GM18951 (cell line): Measurements from ENCODE around the gene HOXC5.

Source experiments
- POLR2A ChIP-seq: IDR thresholded peaks from 4 replicates; pipeline ENCODE4 v1.6.1; 2011; ENCODE audit warnings: mild to moderate bottlenecking; ENCODE audit not compliant: insufficient read length, insufficient read depth; ENCODE audit errors: extremely low read depth
- in situ Hi-C: fragments of 300-500 bp; cut with MboI; formaldehyde crosslinking; loops from one replicate; pipeline ENCODE4 v1.12.0; 2022; ENCODE audit warnings: low sequenced_read_pairs, mixed read lengths, inconsistent platforms; ENCODE audit not compliant: unreplicated experiment

Gene HOXC5

DNA sequence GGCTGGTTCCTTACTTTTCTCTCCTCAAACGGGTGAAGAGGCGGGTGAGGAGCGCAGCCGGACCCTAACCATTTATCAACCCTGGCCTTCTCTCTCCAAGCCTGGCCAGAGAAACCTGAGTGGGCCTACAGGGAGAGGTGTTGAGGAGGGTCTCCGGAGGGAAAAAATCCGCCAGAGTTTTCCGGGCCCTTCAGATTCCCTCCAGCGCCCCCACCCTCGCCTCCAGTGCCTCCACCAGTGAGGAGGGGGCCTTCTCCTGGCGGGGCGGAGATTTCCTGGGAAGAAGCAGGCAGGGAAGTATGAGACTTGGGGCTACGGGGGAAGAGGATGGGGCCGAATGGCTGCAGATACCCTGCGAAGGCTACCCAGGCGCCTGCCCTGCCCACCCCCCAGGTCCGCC, 1.4 kb upstream of the HOXC5 start:
- in situ Hi-C loops = loop anchor here (5.0 kb wide), 1 partner anchor 161 kb away; no protein-coding TSS in a partner anchor
- TF ChIP-seq POLR2A = no peak

DNA sequence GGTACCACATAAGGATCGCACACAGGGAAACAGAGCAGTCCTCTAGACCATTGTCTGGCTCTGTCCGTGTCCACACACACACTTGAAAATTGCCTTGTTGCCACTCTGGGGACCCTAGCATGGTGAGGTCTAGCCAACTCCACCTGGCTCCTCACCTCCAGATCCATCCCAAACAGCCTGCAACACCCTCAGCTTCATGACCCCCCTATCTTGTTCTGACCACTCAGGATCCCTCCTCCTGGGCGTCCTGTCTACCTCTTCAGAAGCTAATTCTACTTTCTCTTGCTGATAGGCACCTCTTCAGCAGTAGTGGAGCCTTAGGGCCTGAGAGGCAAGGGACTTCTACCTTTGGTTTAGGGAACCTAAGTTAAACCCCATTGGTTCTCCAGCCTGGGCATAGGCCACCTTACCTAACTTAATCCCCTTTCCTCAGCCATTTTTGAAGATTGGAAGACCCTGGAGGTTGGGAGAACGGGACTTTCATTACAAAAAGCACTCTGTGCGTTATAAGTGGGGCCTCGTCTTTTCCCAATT, 697 bp upstream of the HOXC5 start:
- in situ Hi-C loops = loop anchor here (5.0 kb wide), 1 partner anchor 160 kb away; no protein-coding TSS in a partner anchor

DNA sequence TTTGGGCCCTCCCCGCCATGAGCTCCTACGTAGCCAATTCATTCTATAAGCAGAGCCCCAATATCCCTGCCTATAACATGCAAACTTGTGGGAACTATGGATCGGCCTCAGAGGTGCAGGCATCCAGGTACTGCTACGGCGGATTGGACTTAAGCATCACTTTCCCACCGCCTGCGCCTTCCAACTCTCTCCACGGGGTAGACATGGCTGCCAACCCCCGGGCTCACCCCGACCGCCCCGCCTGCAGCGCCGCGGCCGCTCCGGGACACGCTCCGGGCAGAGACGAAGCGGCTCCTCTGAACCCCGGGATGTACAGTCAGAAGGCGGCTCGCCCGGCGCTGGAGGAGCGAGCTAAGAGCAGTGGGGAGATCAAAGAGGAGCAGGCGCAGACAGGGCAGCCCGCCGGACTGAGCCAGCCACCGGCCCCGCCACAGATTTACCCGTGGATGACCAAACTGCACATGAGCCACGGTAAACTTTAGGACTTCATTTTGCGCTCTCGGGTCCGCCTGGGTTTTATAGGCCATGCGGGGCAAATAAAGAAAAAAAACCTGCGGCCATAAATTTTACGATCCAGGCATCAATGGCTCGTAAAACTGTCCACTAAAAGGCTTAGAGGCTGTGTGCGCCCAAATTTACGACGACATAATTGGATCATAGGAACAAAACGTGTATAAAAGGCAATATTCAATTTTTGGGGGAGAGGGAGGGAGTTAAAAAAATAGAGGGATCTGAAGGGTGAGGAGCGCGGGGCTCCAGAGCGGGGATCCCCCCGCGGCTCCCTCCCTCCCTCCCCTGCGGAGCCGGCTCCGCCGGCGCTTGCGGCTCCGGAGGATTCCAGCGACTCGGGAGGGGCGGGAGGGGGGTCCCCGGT, 493 bp downstream of the HOXC5 start:
- in situ Hi-C loops = loop anchor here (5.0 kb wide), 1 partner anchor 159 kb away; no protein-coding TSS in a partner anchor
- TF ChIP-seq POLR2A = no peak

More for the DNA sequence above, 697 bp upstream of the HOXC5 start:
- TF ChIP-seq POLR2A = no peak

DNA sequence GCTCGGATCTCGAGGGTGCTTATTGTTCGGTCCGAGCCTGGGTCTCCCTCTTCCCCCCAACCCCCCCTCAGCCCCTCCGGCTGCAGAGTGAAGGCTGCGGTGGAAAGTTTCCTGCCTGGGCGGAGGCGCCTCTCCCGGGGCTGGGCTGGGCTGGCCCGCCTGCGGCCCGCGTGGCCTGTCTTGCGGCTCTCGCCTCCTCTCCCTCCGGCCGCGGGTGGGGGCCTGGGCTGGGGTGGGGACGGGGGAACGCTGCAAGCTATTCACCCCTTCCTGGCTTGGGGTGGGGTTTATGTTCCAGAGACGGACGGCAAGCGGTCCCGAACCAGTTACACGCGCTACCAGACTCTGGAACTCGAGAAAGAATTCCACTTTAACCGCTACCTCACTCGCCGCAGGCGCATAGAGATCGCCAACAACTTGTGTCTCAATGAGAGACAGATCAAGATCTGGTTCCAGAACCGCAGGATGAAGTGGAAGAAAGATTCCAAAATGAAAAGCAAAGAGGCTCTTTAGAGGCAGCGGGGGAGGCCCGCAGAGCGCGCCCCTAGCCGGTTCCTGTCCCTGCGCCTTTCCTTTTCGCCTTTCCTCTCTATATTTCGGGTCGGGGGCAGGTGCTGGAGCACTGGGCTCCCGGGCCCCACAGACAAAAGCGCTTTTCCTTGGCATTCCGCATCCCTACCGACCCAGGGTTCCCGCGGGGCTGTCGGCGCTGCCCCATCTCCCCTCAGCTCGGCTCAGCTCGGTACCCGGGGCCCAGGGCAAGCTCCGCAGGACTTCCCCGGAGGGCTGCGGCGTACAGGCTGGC, 1.3 kb downstream of the HOXC5 start:
- in situ Hi-C loops = loop anchor here (5.0 kb wide), 1 partner anchor 158 kb away; no protein-coding TSS in a partner anchor
- no peak for TF ChIP-seq POLR2A

DNA sequence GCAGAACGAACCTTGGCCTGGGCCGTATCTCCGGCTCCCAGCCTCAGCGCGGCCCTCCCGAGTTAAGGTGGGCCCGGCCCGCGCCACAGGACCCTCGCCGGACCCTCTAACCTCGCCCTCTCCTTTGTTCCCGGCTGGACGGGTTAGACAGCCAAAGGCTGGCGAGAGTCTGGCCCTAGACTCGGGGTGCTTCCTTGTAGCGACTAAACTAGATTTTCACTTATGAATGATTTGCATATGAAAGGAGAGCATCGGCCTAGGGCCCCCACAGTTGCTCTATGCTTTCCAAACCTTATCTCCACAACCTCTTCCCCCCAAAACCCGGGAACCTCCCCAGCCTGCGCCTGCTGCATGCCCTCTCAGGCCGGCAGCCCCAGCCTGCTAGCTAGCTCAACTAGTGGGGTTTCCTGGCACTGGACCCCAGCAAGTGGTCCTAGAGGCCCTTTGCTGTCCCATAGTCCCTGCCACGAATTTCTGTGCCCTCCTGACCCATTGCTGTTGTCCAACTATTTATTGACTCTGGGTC, 2.0 kb downstream of the HOXC5 start:
- in situ Hi-C loops = loop anchor here (5.0 kb wide), 1 partner anchor 157 kb away; no protein-coding TSS in a partner anchor

DNA sequence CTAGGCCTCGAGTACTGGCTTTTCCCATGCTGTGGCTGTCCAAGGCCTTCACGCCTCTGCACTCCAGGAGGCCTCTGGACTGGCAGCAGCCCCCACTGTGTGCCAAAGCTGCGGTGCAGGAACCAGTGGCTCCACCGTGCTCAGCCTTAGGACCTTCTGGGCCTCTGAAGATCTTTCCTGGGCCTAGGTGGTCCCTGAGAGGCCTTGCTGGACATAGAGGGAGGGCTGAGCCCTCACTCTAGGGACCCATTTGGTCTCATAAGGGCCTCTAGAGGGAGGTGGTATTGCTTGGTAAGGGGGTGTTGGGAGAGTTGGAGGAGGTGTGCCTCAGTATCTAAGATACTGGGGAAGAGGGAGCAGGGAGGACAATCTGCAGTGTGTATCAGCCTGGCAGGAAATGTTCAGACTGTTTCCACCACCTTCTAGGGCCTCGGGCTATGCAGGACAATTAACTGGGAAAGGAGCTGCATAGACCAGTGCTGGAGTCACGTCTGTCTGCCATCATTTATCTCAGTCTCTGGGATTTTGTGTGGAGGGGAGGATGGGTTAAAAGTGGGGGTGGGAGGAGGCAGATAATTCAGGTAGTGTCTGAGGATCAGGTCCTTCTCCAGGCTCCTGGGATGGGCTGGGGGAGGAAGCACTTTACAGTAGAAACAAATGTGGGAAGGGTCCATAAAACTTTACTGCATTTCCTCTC, 2.9 kb downstream of the HOXC5 start:
- TF ChIP-seq POLR2A = no peak

More for the DNA sequence above, 2.0 kb downstream of the HOXC5 start:
- no peak for TF ChIP-seq POLR2A

DNA sequence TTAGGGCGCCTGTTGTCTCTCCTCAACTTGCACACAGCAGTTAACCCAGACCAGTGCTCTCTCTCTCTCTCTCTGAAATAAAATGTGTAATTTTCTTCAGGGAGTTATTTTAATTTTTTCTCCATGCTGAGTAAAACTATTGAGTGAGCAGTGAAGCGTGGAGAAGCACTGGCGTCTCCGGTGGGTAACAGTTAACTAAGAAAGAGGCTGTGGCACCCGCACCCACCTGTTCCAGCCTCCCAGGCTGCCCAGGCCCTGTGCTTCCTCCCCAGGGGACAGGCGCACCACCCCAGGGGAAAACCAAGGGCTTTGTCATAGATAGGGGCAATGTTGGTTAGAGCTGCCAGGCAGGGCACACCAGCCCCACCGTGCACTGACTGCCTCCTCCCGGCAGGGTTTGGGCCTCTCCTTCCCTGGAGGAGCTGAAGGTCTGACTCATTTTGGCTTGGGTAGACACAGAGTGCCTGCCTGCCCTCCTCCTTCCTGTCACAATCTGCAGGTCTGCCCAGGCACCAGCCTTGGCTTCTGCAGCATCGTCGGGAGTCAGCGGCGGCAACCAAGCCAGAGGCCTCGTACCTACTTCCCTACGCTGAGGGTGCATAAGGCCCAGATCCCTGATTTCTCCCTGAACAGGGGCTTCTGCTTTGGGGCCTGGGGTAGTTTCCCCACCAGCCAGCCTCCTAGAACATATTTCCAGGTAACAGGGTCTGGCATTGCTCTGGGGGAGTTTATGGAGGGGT, 3.9 kb downstream of the HOXC5 start:
- in situ Hi-C loops = no loop called here
- peak; percentile 19 for TF ChIP-seq POLR2A

More for the DNA sequence above, 2.9 kb downstream of the HOXC5 start:
- in situ Hi-C loops = no loop called here

DNA sequence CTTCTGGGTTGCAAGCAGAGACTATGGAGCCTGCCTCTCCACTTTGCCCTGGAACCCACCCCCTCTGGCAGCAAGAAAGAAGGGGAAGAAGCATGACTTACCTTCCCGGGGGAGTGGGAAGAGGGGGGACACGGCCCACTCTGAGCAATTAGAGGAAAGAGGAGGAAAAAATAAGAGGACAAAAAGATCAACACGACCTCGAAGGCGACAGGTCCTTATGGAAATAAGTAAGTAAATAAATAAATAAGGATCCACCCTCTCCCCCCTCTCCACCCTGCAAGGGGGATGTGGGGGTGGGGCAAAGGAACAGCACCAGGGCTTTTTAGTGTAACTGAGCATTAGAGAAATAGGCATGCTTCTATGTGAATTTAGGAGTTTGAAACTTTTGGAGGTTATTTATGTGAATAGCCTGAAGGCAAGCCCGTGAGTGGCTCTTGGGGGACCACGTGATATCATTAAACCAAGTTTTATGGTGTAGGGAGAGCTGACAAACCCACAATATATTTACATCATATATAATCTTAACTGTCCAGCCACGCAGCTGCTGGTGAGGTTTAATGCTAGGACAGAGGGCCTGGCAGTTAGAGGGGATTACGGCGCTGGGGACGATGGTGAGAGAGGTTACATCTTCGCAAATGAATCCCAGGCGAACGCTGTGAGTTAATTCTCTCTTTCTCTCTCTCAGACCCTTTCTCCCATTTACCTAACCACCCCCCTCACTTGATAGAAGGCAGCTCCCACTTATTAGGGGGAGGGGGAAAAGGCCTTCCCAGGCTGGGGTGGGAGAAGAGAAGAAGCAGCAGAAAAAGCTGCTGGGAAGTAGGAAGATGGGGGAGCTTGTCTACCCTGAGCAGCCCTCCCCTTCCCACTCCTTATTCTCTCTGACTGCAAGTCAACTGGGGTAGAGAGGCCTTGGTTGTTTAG, 4.8 kb downstream of the HOXC5 start:
- no peak for TF ChIP-seq POLR2A
- in situ Hi-C loops = no loop called here

DNA sequence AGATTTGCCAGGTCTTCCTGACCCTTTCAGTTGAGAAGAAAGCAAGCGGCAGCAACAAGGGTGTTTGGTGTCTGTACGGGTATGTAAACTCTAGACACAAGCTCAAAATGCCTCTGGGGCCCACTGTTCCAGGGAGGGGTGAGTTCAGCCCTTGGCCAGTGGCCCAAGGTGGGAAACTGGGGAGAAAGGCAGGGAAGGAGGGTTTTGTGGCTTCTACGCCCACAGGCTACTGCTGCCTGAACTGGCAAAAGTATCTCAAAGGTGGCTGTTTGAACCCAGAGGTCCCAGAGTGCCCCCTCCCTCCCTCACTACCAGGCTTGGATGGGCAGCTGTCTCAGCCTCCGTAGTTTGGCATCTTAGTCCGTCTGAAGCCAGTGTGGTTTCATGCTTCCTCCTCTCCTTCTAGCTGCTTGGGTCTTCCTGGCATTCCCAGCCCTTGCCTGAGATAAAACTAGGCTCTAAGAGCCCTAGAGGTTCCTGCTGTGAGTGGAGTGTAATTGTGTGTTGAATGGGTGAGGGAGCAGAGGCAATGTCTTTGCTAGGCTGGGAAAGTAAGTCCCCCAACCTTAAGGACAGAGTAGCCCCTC, 5.5 kb downstream of the HOXC5 start:
- in situ Hi-C loops = no loop called here

DNA sequence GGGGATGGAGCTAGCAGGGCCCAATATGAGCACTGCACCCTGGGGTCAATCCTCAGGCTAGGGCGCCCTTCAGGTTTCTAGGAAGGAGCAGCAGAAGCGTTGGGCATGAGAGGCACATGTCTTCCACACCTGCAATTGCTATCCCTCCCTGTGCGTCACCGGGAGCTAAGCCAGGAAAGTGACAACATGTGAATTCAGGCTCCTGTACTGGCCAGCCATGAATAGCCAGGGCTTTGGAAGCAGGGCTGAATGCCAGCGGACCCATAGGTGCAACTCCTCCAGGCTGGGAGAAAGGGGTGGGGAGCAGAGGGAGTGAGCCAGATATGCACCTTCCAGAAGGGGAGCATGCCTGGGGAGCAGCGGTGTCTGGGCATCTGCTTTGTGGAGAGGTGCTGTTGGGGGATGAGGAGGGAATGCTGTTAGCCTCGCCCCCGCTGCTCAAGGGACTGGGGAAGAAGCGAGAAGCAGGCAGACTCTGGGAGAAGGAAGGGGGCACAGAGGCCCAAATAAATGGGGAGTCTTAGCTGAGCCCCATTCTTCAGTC, 6.1 kb downstream of the HOXC5 start:
- in situ Hi-C loops = no loop called here
- TF ChIP-seq POLR2A = no peak

More for the DNA sequence above, 5.5 kb downstream of the HOXC5 start:
- no peak for TF ChIP-seq POLR2A
